ENCODE results near the gene SLC26A5.

- no peak for TF ChIP-seq CTCF (IDR thresholded peaks at IDR 0.05)
- no peak for TF ChIP-seq POLR2A (IDR thresholded peaks at IDR 0.05)
- TF ChIP-seq POLR2AphosphoS5 (IDR thresholded peaks at IDR 0.05): no peak
- no peak for TF ChIP-seq EP300 (IDR thresholded peaks at IDR 0.05)
Observed at GRCh38 chr7:103391150-103391549, 54.9 kb downstream of the SLC26A5 start.

All from upper lobe of left lung (tissue), 4 donors.